Stimulated activated CD4-positive, alpha-beta T cell treated with anti-CD3 and anti-CD28 coated beads, Interleukin-1b, Interleukin-23, amount 100 ng/mL, for 4 hours (primary cell): Measurements from ENCODE around the gene PRKCH.
A peak's percentile ranks its signal among the peaks of the same experiment; 100 is the strongest.

ENCODE experiments used
- DNase-seq, 2 donors: peaks; one replicate each; pipeline ENCODE4 v3.0.0-alpha.2; 2020; ENCODE audit warnings: low read depth in 2 of 2

PRKCH gene

DNA sequence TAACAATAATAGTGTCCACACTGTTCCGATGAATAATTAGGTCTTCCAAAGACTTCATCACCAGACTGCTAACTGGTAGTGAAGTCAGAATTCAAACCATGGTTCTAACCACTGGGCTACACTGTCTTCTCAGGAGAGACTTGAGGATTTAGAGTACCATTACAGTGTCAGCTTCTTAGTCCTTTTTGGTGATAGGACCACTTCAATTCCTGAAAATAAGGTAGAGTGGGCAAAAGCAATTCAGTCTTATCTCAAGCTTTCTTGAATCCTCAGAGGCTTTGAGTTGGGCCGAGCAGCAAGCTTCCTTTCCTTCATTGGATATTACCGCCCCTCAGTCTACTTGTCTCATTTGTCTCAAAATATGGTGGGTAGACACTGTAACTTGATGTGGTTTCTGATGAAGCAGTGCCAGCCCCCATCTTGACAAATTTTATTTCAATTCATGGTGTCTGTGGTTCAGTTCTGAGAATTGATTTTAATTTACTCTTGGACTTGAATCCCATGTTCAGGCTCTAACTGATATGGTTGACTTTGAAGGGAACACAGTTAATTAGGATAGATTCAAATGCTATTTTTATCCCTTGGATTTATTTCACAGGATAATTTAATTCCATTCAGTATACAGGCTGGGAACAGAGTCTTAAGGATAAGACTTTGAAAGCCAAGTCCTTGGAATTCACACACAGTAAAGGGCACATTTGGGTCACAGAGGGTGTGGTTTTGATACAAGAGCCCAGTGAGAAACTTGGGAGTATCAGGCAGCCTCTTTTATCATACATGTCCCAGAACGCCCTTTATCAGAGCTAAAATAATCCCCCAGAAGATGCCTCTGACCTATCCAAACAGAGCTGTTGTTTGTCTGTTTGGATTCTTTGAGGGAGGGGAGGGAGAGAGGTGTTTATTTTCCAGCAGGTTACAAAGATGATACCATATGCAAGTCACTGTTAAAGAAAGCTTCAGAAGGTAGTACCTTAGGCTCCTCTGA lies 167.3 kb downstream of the PRKCH start:
- DNase-seq: no peak

DNA sequence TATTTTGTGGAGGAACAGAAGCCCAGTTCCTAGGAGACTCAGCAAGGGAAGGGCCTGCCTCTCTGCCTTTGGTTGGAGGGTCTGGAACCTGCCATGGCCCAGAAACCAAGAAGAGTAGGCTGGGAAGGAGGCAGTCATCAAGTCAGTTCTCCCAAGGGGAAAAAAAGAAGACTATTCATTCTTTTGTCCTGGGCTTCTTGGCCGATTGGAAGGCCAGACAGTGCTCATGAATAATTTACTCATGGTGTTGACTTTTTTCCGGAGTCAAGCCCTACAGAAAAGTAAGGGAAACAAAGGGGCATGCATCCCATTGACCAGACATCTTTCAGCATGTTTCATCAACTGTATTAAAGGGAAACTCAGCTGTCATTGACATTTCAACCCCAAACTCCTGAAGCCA lies 168.1 kb downstream of the PRKCH start:
- DNase-seq: no peak

DNA sequence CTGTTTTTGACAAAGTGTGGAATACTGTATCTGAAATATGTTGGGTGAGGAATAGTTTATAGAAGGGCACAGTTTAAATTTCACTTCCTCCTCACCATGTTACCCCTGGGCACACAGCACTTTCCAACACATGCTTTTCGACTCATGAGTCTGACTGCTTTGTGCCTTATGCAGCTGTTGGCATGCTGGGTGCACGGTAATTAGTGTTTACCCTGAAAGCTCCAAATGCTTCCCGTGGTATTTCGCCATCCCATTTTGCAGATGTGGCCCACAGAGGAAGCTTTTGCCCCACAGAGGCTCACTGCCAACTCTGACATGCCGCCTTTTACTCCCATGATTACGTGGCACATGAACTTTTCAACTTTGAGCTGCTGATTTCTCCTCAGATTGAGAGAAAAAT lies 168.6 kb downstream of the PRKCH start:
- DNase-seq: no peak

DNA sequence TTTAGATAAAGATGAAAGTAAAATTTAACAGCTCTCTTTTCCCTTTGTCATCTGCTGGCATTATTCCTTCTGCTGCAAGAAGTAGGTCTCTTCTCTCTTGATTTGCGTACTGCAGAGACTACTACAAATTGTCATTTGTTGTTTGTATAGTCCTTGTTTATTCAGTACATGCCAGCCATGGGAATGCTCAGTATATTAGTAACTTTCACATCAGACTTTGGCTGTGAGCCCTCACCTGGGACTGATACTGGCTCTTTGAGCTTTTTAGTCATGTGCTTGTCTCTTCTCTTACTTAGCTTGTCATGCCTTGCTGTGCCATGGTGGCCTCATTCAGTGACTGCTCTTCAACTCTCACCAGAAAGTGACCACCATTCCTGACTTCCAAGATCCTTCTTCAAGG lies 169.8 kb downstream of the PRKCH start:
- DNase-seq: no peak

- DNase-seq: no peak
These were observed 170.6 kb downstream of the PRKCH start for GRCh38 chr14:61491876-61492434.

GRCh38 chr14:61492474-61492873 lies 171.1 kb downstream of the PRKCH start:
- no peak for DNase-seq

- DNase-seq: no peak
These were observed 171.9 kb downstream of the PRKCH start for GRCh38 chr14:61493239-61493638.

- no peak for DNase-seq
These were observed 172.6 kb downstream of the PRKCH start for GRCh38 chr14:61494018-61494417.

DNA sequence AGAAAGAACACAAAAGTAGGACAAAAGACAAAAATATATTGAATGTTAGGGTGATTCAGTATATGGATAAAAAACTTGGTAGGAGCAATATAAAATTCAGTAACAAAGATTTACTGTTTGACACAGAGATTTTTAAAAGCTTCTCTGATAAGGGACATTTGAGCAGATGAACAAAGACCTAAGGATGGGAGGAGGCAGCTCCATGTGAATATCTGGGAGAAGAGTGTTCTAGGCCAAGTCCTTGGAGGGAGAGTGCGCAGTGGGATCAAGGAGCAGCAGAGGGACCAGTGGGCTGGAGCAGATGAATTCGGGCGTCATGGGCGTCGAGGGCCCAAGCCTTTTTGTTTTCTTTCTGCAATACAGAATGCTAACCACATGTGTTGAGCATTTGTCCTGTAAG lies 174.4 kb downstream of the PRKCH start:
- no peak for DNase-seq

DNA sequence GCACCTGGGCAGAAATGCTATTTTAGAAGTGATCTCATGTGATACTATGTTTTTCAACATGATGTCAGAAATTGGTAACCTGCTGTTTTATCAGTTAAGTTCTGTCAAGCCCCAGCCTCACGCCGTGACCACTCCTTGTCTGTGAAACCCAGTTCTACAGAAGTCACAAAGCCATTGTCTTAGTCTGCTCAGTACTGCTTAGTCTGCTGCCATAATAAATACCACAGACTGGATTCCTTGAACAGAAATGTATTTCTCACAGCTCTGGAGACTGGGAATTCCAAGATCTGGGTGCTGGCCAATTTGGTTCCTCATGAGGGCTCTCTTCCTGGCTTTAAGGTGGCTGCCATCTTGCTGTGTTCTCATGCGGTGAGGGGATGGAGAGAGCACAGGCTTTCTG lies 176.9 kb downstream of the PRKCH start:
- no peak for DNase-seq

GRCh38 chr14:61498811-61499210 lies 177.4 kb downstream of the PRKCH start:
- DNase-seq: no peak

DNA sequence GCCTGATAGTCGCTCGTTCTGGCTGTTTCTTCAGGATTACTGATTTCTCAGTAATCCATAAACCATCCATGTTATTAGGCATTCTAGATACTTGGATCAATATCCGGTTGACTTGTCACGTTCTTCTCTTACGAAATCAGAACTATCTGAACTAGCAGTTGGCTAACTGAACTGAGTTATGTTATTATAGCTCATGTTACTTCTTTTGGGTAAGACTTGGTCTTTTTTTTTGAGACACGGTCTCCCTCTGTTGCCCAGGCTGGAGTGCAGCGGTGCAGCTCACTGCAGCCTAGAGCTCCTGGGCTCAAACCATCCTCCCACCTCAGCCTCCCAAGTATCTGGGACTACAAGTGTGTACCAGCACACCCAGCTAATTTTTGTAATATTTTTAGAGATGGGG lies 178.6 kb downstream of the PRKCH start:
- no peak for DNase-seq

- no peak for DNase-seq
These were observed 180.5 kb downstream of the PRKCH start for GRCh38 chr14:61501714-61502458.

- no peak for DNase-seq
These were observed 181.2 kb downstream of the PRKCH start for GRCh38 chr14:61502459-61503093.

DNA sequence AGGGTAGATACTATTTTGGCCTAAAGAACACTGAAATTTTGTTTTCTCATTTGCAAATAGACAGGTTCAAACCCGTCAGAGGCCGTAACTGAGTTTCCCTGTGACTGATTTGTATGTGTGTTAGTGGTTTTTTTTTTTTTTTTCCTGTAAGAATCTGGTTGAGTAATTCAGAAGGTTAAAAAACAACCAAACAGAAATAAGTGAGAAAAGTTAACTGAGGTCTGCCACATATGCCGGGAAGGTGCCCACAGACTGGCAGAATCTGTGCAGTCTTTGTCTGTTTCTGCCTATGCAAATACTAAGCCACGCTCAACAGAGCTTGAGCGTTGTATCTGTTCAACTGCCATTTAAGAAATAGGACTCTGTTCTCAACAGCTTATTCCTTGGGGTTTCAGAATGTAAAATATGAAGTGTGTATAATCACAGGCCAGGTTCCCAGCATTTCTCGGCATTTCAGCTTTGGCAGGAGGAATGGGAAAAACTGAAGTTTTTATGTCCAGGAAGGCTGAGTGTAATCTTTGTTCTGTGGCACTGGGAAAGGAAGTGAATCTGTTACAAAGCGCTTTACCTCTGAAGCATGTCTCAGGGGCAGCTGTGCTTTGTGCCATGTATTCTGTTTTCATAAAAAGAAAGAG lies 181.9 kb downstream of the PRKCH start:
- peak in 1 of 2 donors; percentile 43 for DNase-seq

DNA sequence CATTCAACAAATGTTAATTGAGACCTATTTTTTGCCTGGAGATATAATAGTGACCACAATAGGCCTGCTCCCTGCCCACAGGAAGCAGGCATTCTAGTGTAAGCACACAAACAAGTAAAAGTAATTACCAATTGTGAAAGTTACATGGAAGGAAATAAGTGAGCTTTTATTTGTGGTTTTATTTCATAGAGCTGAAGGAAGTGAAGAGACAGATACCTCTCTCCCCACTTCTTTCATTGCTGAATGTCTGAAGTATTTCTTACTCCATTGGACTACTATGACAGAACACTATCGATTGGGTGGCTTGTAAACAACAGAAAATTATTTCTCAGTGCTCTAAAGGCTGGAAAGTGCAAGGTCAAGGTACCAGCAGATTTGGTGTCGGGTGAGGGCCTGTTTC lies 183.5 kb downstream of the PRKCH start:
- no peak for DNase-seq

GRCh38 chr14:61505815-61506809 lies 184.7 kb downstream of the PRKCH start:
- DNase-seq: no peak

DNA sequence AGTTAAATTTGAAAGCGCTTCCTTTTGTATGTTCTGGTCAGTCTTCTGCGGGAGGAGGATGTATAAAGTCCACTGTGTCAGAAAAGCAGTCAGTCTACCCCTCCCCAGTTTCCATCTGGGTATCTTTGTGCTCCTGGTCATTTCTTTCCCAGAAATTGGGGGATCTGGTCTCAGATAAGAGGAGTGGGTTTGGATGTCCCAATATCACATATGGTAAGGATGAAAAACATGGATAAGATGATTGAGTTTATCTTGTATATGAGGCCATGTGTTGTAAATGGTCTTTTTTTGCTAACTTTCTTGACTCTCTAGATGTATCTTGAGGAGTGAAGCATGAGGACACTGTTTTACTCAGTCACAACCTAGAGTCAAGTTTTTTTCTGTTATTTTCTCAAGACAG lies 187.1 kb downstream of the PRKCH start:
- DNase-seq: no peak

GRCh38 chr14:61510736-61511557 lies 189.6 kb downstream of the PRKCH start:
- DNase-seq: no peak
